ENCODE data around the gene EIF1AX.

DNA sequence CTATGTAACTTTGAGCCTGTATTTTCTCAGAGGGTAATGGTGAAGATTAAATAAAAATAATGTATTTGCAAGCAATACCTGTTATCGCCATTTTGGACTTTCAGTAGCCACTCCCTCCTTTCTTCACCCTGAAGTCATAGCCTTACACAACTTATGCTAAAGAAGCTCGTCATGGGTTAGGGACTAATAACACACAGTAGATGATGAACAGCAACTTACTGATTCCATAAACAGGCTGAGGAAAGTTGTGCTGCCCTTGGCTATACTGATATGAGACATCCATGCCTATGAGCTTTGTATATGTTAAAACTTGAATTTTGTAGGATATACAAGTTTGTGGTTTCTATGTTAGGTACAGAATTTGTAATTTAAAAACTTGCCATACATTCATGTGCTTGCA lies 31.7 kb upstream of the EIF1AX start:
- TF ChIP-seq, protein P1, sequence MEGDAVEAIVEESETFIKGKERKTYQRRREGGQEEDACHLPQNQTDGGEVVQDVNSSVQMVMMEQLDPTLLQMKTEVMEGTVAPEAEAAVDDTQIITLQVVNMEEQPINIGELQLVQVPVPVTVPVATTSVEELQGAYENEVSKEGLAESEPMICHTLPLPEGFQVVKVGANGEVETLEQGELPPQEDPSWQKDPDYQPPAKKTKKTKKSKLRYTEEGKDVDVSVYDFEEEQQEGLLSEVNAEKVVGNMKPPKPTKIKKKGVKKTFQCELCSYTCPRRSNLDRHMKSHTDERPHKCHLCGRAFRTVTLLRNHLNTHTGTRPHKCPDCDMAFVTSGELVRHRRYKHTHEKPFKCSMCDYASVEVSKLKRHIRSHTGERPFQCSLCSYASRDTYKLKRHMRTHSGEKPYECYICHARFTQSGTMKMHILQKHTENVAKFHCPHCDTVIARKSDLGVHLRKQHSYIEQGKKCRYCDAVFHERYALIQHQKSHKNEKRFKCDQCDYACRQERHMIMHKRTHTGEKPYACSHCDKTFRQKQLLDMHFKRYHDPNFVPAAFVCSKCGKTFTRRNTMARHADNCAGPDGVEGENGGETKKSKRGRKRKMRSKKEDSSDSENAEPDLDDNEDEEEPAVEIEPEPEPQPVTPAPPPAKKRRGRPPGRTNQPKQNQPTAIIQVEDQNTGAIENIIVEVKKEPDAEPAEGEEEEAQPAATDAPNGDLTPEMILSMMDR (IDR thresholded peaks at IDR 0.05): no peak
- no peak for TF ChIP-seq POLR2AphosphoS5 (IDR thresholded peaks at IDR 0.05; ENCODE audit: low read depth, low read length)
- TF ChIP-seq, protein P2, sequence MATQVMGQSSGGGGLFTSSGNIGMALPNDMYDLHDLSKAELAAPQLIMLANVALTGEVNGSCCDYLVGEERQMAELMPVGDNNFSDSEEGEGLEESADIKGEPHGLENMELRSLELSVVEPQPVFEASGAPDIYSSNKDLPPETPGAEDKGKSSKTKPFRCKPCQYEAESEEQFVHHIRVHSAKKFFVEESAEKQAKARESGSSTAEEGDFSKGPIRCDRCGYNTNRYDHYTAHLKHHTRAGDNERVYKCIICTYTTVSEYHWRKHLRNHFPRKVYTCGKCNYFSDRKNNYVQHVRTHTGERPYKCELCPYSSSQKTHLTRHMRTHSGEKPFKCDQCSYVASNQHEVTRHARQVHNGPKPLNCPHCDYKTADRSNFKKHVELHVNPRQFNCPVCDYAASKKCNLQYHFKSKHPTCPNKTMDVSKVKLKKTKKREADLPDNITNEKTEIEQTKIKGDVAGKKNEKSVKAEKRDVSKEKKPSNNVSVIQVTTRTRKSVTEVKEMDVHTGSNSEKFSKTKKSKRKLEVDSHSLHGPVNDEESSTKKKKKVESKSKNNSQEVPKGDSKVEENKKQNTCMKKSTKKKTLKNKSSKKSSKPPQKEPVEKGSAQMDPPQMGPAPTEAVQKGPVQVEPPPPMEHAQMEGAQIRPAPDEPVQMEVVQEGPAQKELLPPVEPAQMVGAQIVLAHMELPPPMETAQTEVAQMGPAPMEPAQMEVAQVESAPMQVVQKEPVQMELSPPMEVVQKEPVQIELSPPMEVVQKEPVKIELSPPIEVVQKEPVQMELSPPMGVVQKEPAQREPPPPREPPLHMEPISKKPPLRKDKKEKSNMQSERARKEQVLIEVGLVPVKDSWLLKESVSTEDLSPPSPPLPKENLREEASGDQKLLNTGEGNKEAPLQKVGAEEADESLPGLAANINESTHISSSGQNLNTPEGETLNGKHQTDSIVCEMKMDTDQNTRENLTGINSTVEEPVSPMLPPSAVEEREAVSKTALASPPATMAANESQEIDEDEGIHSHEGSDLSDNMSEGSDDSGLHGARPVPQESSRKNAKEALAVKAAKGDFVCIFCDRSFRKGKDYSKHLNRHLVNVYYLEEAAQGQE (IDR thresholded peaks at IDR 0.05; ENCODE audit: insufficient read depth in 1 of 2, low read depth in 2 of 2, low read length in 1 of 2): no peak

All from Panc1 (cell line).